GM23338 (cell line): ENCODE measurements around the gene IL1RN. TPM values are rescaled to one million over a fixed set of nuclear protein-coding genes. Genes with fewer than 3 reads are reported as not detected.

Source experiments
- ATAC-seq: fragments of 200-7000 bp; cut with Tn5 transposase; 3 replicates; pipeline ENCODE4 v1.9.1; 2020
- DNase-seq: peaks from one replicate; pipeline ENCODE4 v3.0.0-alpha.2; 2015; ENCODE audit warnings: low spot score
- H2AFZ ChIP-seq: fragments of 200-600 bp; sonication (generic); 2 replicates; pipeline ENCODE4 v1.8.0; 2016; ENCODE audit warnings: antibody characterized with exemption, mild to moderate bottlenecking, moderate library complexity
- H3F3A ChIP-seq: fragments of 200-600 bp; sonication (generic); replicated peaks from 2 replicates; pipeline ENCODE4 v1.8.0; 2017; ENCODE audit warnings: antibody characterized with exemption, mixed run types, low read depth
- H3K27ac ChIP-seq: fragments of 200-600 bp; sonication (generic); 2 replicates; pipeline ENCODE4 v1.6.1; 2016; ENCODE audit warnings: low read depth
- H3K27me3 ChIP-seq: fragments of 200-600 bp; sonication (generic); 2 replicates; pipeline ENCODE4 v1.8.0; 2016; ENCODE audit warnings: mild to moderate bottlenecking, mixed run types, moderate library complexity; ENCODE audit not compliant: insufficient read depth
- H3K36me3 ChIP-seq: fragments of 200-600 bp; sonication (generic); 2 replicates; pipeline ENCODE4 v1.8.0; 2016; ENCODE audit warnings: mild to moderate bottlenecking; ENCODE audit not compliant: insufficient read depth
- H3K4me1 ChIP-seq: fragments of 200-600 bp; sonication (generic); 2 replicates; pipeline ENCODE4 v1.8.0; 2016; ENCODE audit warnings: mild to moderate bottlenecking, moderate library complexity; ENCODE audit not compliant: insufficient read depth
- H3K4me2 ChIP-seq: fragments of 200-600 bp; sonication (generic); 2 replicates; pipeline ENCODE4 v1.7.1; 2017; ENCODE audit warnings: mixed run types
- H3K4me3 ChIP-seq: fragments of 200-600 bp; sonication (generic); 2 replicates; pipeline ENCODE4 v1.6.1; 2016; ENCODE audit warnings: mixed run types
- H3K79me2 ChIP-seq: fragments of 200-600 bp; sonication (generic); replicated peaks from 2 replicates; pipeline ENCODE4 v1.8.0; 2017; ENCODE audit warnings: mild to moderate bottlenecking; ENCODE audit not compliant: insufficient read depth
- H3K9me2 ChIP-seq: fragments of 200-600 bp; sonication (generic); 2 replicates; pipeline ENCODE4 v1.8.0; 2017; ENCODE audit not compliant: insufficient read depth
- H4K20me1 ChIP-seq: fragments of 200-600 bp; sonication (generic); replicated peaks from 2 replicates; pipeline ENCODE4 v1.8.0; 2017; ENCODE audit warnings: mild to moderate bottlenecking; ENCODE audit not compliant: insufficient read depth
- H3K27ac Mint-ChIP-seq: 2 replicates; pipeline ENCODE4 v1.8.0; 2020; ENCODE audit warnings: inconsistent platforms, mild to moderate bottlenecking, moderate library complexity, mixed read lengths
- H3K27me3 Mint-ChIP-seq: 3 replicates; pipeline ENCODE4 v1.8.0; 2022; ENCODE audit warnings: low read depth, mild to moderate bottlenecking, moderate library complexity, mixed read lengths, inconsistent platforms; ENCODE audit not compliant: insufficient read depth, poor library complexity
- H3K36me3 Mint-ChIP-seq: 3 replicates; pipeline ENCODE4 v1.8.0; 2021; ENCODE audit warnings: low read depth, mild to moderate bottlenecking, inconsistent platforms, moderate library complexity, mixed read lengths
- H3K4me1 Mint-ChIP-seq: 3 replicates; pipeline ENCODE4 v1.8.0; 2020; ENCODE audit warnings: mild to moderate bottlenecking, inconsistent platforms, mixed read lengths
- H3K4me3 Mint-ChIP-seq: 3 replicates; pipeline ENCODE4 v1.8.0; 2021; ENCODE audit warnings: moderate library complexity, mild to moderate bottlenecking, inconsistent platforms, mixed read lengths
- H3K9me3 Mint-ChIP-seq: 3 replicates; pipeline ENCODE4 v1.8.0; 2020; ENCODE audit warnings: moderate library complexity, mild to moderate bottlenecking, inconsistent platforms, mixed read lengths
- CREB1 ChIP-seq: fragments of 250-450 bp; sonication (Bioruptor Pico); IDR thresholded peaks from 2 replicates; pipeline ENCODE4 v1.5.0; 2020; ENCODE audit warnings: low read depth, mild to moderate bottlenecking, moderate library complexity
- EZH2 ChIP-seq: fragments of 200-600 bp; sonication (generic); IDR thresholded peaks from one replicate; pipeline ENCODE4 v1.8.0; 2017; ENCODE audit warnings: antibody characterized with exemption, mild to moderate bottlenecking, low read depth; ENCODE audit not compliant: unreplicated experiment
- EZH2phosphoT487 ChIP-seq: fragments of 200-600 bp; sonication (generic); IDR thresholded peaks from one replicate; pipeline ENCODE4 v1.8.1; 2018; ENCODE audit warnings: antibody characterized with exemption; ENCODE audit not compliant: unreplicated experiment
- JUNB ChIP-seq: IDR thresholded peaks from one replicate; pipeline ENCODE4 v1.6.1; 2016; ENCODE audit warnings: antibody characterized with exemption; ENCODE audit not compliant: unreplicated experiment
- NANOG ChIP-seq: IDR thresholded peaks from 2 replicates; pipeline ENCODE4 v1.6.1; 2016; ENCODE audit warnings: antibody characterized with exemption, borderline replicate concordance
- POLR2AphosphoS5 ChIP-seq: IDR thresholded peaks from 2 replicates; pipeline ENCODE4 v1.6.1; 2016; ENCODE audit warnings: antibody characterized with exemption, low read depth
- STAT1 ChIP-seq: IDR thresholded peaks from one replicate; pipeline ENCODE4 v1.6.1; 2016; ENCODE audit warnings: antibody characterized with exemption; ENCODE audit not compliant: unreplicated experiment
- ZNF114 ChIP-seq: fragments of 250-450 bp; sonication (Bioruptor Pico); IDR thresholded peaks from 2 replicates; pipeline ENCODE4 v1.5.0; 2020; ENCODE audit warnings: mild to moderate bottlenecking, moderate library complexity
- ZNF331 ChIP-seq: fragments of 250-450 bp; sonication (Bioruptor Pico); IDR thresholded peaks from 2 replicates; pipeline ENCODE4 v1.5.0; 2020; ENCODE audit warnings: low read depth, mild to moderate bottlenecking, moderate library complexity
- polyA plus RNA-seq: library from polyadenylated mRNA; unstranded; fragments of >200 nt; fragmentation: Nextera tagmentation; extraction: Ambion mirVana; gene quantifications from 2 replicates; pipeline ENCODE4 v1.2.1, GENCODE V29; 2016
- total RNA-seq: library from RNA; depleted of rRNA; stranded (reverse); fragments of >200 nt; shearing (Covaris generic); gene quantifications from 2 replicates; pipeline ENCODE4 v1.2.3, GENCODE V29; 2014
- TF ChIP-seq, protein P1 (sequence below): fragments of 250-450 bp; sonication (Bioruptor Pico); IDR thresholded peaks from 2 replicates; pipeline ENCODE4 v1.5.0; 2020; ENCODE audit warnings: mild to moderate bottlenecking, moderate library complexity
- TF ChIP-seq, protein P2 (sequence below): IDR thresholded peaks from 2 replicates; pipeline ENCODE4 v1.6.1; 2016; ENCODE audit warnings: antibody characterized with exemption
- TF ChIP-seq, protein P3 (sequence below), 2 experiments: fragments of 200-600 bp in 1 of 2; sonication (generic) in 1 of 2; conservative IDR thresholded peaks; 2 replicates each; pipeline versions ENCODE4 v1.5.1 to v1.6.1; 2016 to 2017; ENCODE audit warnings: antibody characterized with exemption in 2 of 2, low read depth in 2 of 2, mild to moderate bottlenecking in 2 of 2, moderate library complexity in 1 of 2
- TF ChIP-seq, protein P4 (sequence below): IDR thresholded peaks from one replicate; pipeline ENCODE4 v1.6.1; 2018; ENCODE audit warnings: antibody characterized with exemption; ENCODE audit not compliant: unreplicated experiment

IL1RN gene
- total and polyA plus RNA-seq, 2 experiments from 2014 or later, result not detected

DNA sequence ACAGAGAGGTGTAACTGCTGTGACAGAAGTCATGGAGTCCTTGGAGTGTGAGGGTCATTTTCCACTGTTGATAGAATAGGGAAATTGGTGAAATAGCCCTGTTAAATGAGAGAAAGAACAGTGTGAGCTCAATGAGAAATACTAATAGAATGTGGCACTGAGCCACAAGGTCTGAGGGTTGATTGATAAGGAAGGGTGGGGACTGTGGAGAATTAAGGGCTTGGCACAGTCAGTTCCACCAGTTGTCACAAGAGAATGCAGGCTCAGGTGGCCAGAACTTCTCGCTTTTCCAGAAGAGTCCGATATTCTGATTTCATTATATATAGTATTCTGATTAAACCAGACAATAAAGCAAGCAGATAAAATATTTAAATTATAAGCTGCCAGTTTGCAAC, 9.1 kb upstream of the IL1RN start:
- no peak for ATAC-seq

More for the DNA sequence above, 9.1 kb upstream of the IL1RN start:
- no peak overlapping the region for H3K27ac Mint-ChIP-seq
- Histone ChIP-seq H3K4me2 (no peak overlapping the region), H3K36me3 (no peaks in the 10 kb centered on the region), H3K4me1 (no peaks in the 10 kb centered on the region), H2AFZ (no peak overlapping the region), H3K9me2 (peaks cover 7% of the 10 kb centered on the region; the same call in 1 of the 2 replicates), H3K27ac (no peak overlapping the region), H3K4me3 (no peak overlapping the region), H3F3A (no peaks in the 10 kb centered on the region), H3K79me2 (no peaks in the 10 kb centered on the region), H4K20me1 (no peaks in the 10 kb centered on the region), H3K27me3 (no peaks in the 10 kb centered on the region)
- TF ChIP-seq STAT1 (no peak), EZH2phosphoT487 (no peak), NANOG (no peak), ZNF114 (no peak), CREB1 (CRISPR knock-in tag) (no peak), JUNB (no peak), POLR2AphosphoS5 (no peak), ZNF331 (CRISPR knock-in tag) (no peak), EZH2 (no peak)
- TF ChIP-seq, protein P1, sequence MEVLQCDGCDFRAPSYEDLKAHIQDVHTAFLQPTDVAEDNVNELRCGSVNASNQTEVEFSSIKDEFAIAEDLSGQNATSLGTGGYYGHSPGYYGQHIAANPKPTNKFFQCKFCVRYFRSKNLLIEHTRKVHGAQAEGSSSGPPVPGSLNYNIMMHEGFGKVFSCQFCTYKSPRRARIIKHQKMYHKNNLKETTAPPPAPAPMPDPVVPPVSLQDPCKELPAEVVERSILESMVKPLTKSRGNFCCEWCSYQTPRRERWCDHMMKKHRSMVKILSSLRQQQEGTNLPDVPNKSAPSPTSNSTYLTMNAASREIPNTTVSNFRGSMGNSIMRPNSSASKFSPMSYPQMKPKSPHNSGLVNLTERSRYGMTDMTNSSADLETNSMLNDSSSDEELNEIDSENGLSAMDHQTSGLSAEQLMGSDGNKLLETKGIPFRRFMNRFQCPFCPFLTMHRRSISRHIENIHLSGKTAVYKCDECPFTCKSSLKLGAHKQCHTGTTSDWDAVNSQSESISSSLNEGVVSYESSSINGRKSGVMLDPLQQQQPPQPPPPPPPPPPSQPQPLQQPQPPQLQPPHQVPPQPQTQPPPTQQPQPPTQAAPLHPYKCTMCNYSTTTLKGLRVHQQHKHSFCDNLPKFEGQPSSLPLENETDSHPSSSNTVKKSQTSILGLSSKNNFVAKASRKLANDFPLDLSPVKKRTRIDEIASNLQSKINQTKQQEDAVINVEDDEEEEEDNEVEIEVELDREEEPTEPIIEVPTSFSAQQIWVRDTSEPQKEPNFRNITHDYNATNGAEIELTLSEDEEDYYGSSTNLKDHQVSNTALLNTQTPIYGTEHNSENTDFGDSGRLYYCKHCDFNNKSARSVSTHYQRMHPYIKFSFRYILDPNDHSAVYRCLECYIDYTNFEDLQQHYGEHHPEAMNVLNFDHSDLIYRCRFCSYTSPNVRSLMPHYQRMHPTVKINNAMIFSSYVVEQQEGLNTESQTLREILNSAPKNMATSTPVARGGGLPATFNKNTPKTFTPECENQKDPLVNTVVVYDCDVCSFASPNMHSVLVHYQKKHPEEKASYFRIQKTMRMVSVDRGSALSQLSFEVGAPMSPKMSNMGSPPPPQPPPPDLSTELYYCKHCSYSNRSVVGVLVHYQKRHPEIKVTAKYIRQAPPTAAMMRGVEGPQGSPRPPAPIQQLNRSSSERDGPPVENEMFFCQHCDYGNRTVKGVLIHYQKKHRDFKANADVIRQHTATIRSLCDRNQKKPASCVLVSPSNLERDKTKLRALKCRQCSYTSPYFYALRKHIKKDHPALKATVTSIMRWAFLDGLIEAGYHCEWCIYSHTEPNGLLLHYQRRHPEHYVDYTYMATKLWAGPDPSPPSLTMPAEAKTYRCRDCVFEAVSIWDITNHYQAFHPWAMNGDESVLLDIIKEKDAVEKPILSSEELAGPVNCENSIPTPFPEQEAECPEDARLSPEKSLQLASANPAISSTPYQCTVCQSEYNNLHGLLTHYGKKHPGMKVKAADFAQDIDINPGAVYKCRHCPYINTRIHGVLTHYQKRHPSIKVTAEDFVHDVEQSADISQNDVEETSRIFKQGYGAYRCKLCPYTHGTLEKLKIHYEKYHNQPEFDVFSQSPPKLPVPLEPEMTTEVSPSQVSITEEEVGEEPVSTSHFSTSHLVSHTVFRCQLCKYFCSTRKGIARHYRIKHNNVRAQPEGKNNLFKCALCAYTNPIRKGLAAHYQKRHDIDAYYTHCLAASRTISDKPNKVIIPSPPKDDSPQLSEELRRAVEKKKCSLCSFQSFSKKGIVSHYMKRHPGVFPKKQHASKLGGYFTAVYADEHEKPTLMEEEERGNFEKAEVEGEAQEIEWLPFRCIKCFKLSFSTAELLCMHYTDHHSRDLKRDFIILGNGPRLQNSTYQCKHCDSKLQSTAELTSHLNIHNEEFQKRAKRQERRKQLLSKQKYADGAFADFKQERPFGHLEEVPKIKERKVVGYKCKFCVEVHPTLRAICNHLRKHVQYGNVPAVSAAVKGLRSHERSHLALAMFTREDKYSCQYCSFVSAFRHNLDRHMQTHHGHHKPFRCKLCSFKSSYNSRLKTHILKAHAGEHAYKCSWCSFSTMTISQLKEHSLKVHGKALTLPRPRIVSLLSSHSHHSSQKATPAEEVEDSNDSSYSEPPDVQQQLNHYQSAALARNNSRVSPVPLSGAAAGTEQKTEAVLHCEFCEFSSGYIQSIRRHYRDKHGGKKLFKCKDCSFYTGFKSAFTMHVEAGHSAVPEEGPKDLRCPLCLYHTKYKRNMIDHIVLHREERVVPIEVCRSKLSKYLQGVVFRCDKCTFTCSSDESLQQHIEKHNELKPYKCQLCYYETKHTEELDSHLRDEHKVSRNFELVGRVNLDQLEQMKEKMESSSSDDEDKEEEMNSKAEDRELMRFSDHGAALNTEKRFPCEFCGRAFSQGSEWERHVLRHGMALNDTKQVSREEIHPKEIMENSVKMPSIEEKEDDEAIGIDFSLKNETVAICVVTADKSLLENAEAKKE (CRISPR knock-in tag), result no peak
- TF ChIP-seq, protein P2, sequence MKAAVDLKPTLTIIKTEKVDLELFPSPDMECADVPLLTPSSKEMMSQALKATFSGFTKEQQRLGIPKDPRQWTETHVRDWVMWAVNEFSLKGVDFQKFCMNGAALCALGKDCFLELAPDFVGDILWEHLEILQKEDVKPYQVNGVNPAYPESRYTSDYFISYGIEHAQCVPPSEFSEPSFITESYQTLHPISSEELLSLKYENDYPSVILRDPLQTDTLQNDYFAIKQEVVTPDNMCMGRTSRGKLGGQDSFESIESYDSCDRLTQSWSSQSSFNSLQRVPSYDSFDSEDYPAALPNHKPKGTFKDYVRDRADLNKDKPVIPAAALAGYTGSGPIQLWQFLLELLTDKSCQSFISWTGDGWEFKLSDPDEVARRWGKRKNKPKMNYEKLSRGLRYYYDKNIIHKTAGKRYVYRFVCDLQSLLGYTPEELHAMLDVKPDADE, result no peak
- TF ChIP-seq, protein P3, sequence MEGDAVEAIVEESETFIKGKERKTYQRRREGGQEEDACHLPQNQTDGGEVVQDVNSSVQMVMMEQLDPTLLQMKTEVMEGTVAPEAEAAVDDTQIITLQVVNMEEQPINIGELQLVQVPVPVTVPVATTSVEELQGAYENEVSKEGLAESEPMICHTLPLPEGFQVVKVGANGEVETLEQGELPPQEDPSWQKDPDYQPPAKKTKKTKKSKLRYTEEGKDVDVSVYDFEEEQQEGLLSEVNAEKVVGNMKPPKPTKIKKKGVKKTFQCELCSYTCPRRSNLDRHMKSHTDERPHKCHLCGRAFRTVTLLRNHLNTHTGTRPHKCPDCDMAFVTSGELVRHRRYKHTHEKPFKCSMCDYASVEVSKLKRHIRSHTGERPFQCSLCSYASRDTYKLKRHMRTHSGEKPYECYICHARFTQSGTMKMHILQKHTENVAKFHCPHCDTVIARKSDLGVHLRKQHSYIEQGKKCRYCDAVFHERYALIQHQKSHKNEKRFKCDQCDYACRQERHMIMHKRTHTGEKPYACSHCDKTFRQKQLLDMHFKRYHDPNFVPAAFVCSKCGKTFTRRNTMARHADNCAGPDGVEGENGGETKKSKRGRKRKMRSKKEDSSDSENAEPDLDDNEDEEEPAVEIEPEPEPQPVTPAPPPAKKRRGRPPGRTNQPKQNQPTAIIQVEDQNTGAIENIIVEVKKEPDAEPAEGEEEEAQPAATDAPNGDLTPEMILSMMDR (conservative IDR thresholded peaks at IDR 0.05; ENCODE audit: low read depth in 2 of 2), result no peak
- TF ChIP-seq, protein P4, sequence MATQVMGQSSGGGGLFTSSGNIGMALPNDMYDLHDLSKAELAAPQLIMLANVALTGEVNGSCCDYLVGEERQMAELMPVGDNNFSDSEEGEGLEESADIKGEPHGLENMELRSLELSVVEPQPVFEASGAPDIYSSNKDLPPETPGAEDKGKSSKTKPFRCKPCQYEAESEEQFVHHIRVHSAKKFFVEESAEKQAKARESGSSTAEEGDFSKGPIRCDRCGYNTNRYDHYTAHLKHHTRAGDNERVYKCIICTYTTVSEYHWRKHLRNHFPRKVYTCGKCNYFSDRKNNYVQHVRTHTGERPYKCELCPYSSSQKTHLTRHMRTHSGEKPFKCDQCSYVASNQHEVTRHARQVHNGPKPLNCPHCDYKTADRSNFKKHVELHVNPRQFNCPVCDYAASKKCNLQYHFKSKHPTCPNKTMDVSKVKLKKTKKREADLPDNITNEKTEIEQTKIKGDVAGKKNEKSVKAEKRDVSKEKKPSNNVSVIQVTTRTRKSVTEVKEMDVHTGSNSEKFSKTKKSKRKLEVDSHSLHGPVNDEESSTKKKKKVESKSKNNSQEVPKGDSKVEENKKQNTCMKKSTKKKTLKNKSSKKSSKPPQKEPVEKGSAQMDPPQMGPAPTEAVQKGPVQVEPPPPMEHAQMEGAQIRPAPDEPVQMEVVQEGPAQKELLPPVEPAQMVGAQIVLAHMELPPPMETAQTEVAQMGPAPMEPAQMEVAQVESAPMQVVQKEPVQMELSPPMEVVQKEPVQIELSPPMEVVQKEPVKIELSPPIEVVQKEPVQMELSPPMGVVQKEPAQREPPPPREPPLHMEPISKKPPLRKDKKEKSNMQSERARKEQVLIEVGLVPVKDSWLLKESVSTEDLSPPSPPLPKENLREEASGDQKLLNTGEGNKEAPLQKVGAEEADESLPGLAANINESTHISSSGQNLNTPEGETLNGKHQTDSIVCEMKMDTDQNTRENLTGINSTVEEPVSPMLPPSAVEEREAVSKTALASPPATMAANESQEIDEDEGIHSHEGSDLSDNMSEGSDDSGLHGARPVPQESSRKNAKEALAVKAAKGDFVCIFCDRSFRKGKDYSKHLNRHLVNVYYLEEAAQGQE, result no peak
- no peak overlapping the region for H3K4me3 Mint-ChIP-seq
- no peak for DNase-seq
- H3K9me3 Mint-ChIP-seq, result no peaks in the 10 kb centered on the region
- no peaks in the 10 kb centered on the region for H3K27me3 Mint-ChIP-seq
- H3K4me1 Mint-ChIP-seq, result no peaks in the 10 kb centered on the region
- no peaks in the 10 kb centered on the region for H3K36me3 Mint-ChIP-seq
